Ureter (tissue), 1 donor: ENCODE results near the gene HUNK. TPM values are rescaled to one million over a fixed set of nuclear protein-coding genes. Genes with fewer than 3 reads are reported as not detected.

Source experiments
- DNase-seq: peaks from one replicate; pipeline ENCODE4 v3.0.0-alpha.2; 2020; ENCODE audit warnings: low spot score
- total RNA-seq: library from RNA; stranded (reverse); gene quantifications from one replicate; pipeline ENCODE4 v1.2.4, GENCODE V29; 2023
- donor health status: DM: yes; HTN: yes; CAD: no.

The HUNK gene
- total RNA-seq, 1 donor from 2014 or later: 4.5 TPM

DNA sequence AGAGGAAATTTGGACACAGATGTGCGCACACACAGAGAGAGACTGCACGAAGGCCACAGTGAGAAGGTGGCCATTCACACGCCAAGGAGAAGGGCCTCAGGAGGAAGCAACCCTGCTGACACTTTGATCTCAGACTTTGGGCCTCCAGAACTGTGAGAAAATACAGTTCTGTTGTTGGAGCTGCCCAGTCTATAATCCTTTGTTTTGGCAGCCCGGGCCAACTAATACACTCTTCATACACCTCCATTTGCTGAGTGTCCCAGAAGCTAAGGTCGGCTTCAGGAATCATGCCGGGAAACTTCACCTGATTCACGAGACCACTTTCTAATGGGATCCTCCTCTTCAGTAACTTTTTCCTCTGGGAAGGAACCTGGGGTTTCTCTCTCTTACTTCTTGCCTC lies 23.2 kb downstream of the HUNK start:
- no peak for DNase-seq

- DNase-seq: no peak
Observed at GRCh38 chr21:31897311-31897710, 24.5 kb downstream of the HUNK start.

- no peak for DNase-seq
Observed at GRCh38 chr21:31898933-31899630, 26.3 kb downstream of the HUNK start.

DNA sequence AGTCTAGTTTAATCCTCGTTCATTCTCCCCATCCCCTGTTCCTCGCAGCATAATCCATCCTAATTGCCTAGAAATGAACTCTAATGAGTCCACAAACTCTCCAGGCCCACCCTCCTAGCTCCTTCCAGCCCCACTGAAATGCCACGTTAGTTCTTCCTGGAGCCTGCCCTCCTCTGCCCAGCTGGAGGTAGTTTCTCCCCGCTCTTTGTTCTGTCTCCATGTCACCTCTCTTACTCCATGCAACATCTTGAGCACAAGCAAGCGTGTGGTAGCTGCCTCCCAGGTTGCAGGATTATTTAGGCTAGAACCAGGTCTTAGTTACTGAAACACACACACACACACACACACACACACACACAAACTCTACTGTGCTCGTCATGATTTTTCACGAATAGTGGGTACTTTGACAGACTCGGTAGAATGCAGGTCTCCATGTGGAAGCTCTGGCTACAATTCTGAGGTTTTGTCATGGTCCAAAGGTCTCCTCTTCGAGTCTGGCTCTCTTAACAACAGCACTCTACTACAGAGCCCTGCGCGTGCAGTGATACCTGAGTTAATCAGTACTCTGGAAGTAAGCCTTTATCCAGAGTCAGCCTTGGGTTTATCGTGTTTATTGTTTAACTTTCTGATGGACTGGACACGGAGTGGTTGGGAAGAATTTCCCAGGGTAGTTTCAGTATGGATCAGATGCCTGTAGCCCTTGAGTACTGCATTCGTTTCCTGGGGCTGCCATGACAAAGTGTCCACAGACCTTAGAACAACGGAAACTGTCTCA lies 27.5 kb downstream of the HUNK start:
- DNase-seq: no peak

DNA sequence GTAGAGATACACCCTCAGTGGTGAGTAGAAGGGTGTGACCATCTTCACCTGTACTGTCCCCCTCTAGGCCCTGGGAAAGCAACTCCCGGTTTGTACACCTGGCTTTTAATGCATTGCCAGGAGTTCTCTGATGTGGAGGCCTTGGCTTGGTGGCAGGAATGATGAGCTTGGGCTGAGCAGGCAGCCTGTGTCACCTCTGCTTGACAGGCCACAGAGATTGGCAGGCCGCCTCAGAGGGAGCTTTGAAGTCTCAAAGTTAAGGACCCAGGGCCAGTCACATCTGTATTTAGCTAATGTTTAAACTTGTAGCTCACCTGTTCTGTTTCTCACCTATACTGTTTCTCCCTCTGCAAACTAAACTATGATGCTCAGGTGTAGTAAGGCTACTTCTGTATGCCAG lies 28.5 kb downstream of the HUNK start:
- no peak for DNase-seq

GRCh38 chr21:31902438-31902837 lies 29.6 kb downstream of the HUNK start:
- DNase-seq: no peak

DNA sequence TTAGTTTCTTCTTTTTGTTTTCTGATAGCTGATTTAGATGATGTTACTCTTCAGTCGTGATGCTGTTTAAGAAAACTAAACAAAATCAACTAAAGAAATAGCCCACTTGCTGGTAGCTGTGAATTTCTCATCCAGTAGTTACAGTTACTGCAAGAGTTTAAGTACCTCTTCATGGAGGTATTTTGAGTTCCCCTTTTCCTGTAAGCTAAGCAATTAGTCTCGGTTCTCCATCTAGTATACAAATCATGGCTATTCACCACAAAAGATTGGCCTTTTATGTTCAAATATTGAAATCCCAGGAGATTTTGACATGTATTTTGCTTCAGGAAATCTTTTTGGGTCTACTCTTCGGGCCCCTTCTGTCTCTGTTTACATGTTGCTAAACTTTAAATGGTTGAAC lies 31.1 kb downstream of the HUNK start:
- DNase-seq: no peak

GRCh38 chr21:31905503-31906451 lies 33.0 kb downstream of the HUNK start:
- DNase-seq: no peak

DNA sequence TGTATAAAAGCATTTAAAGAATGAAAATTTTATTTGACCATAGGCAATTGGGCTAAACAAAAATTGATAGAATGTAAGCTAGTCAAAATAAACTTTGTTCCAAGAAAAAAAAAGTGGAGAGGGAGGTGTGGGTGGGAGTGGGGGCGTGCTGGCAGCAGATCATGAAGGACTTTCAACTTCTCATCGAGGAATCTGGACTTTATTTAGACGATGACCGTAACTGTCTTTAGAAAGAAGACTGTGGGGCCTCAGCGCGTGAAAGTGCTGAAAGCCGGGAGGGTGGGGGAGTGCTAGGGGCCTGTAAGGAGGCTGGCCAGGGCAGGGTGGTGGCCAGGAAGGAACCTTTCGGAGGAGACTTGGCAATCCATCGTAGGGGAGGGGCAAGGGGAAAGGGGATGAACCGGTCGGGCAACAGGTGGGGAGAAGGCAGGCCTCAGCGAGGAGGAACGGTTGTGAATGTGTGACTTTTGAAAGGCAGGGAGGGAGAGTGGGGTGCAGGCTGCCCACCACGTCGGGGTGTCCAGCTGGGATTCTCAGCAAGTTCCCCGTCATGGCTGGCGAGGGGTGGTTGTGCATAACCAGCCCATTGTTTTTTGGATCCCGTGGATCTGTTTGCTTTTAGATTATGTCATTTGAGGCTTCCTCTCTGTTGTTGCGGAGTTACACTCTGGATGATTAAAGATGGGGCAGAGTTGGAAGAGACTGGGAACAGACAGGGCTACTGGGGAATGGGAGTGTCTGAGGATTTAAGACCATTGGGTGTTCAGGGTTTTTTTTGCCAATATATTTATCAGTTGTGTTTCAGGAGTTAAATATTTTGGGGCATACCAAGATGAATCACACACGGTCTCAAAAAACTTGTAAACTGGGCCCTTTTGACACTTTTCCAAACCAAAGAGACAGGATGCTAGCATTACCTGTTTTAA lies 35.5 kb downstream of the HUNK start:
- no peak for DNase-seq

GRCh38 chr21:31909153-31910073 lies 36.6 kb downstream of the HUNK start:
- no peak for DNase-seq

- DNase-seq: no peak
Observed at GRCh38 chr21:31910074-31910470, 37.3 kb downstream of the HUNK start.

DNA sequence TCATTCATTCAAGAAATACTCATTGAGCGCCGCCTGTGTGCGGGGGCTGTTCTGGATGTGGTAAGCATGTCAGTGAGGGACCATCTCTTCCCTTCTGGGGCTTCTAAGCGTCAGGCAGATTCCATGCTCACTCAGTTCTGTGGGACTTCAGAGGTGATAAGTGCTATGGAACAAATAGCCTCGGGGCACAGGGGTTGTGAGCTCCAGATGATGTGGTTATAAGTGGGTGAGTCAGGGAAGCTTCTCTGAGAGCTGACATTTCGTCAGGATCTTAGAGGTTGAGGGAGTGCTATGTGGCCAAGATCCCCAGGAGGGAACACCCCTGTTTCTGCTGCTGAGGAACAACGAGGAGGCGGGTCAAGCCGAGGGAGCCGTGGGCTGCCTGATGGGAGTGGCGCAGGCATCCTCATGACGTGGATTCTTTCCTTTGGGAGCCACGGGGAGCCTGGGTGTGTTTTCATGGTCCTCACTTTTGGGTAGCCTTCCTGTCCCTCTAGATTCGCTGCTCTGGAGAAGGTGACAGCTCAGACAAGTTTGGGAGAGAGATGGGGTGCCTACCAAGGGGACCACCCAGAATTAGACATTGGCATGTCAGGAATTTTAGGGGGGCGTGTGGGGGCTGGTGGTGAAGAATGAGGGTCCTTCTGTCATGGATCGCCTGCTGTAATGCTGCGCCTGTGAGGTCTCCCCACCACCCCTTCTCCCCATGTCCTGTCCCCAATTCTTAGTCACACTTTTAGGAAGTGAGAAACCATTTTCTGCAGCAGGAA lies 38.5 kb downstream of the HUNK start:
- DNase-seq: no peak

DNA sequence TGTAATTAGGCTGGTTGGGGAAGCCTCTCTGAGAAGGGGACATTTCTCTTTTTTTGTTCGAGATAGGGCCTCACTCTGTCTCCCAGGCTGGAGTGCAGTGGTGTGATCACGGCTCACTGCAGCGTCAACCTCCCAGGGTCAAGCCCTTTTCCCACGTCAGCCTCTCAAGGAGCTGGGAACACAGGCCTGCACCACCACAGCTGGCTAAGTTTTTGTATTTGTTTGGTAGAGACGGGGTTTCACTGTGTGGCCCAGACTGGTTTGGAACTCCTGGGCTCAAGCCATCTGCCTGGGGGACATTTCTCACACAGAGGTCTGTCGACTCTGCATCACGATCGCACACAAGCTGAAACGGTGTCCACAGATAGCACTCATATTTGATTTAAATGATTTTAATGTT lies 39.7 kb downstream of the HUNK start:
- DNase-seq: no peak

DNA sequence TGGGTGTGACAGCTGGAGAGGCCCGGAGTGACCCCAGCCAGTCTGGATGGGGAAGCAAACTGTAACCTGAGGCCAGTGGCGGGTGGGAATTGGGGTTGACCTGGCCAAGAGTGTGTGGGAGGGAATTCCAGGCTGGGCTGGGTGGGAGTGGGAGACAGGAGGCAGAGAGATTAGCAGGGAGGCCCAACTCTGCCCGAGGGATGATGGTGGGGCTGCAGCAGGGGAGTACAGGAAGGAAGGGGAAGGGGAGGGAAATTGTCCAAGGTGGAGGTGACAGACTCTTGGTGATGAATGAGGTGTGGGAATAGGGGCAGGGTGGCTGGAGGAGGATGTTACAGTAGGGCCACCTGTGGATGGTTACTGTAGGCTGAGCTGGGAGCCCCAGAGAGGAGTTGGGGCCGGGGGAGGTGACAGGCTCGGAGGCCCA lies 40.4 kb downstream of the HUNK start:
- DNase-seq: no peak

DNA sequence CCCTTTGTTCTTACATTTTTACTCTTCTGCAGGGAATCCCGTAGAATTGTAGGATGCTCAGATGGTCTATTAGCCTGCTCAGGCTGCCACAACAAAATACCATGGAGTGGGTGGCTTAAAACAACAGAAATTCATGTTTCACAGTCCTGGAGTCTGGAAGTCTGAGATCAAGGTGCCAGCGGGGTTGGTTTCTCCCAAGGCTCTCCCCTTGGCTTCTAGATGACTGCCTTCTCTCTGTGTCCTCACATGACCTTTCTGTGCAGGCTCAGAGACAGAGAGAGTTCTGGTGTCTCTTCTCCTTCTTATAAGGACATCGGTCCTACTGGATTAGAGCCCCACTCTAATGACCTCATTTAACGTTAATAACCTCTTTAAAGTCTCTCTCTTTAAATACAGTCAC lies 41.7 kb downstream of the HUNK start:
- no peak for DNase-seq

GRCh38 chr21:31915566-31915965 lies 42.7 kb downstream of the HUNK start:
- DNase-seq: no peak

- no peak for DNase-seq
Observed at GRCh38 chr21:31917108-31917507, 44.3 kb downstream of the HUNK start.

GRCh38 chr21:31918250-31918775 lies 45.5 kb downstream of the HUNK start:
- DNase-seq: no peak

DNA sequence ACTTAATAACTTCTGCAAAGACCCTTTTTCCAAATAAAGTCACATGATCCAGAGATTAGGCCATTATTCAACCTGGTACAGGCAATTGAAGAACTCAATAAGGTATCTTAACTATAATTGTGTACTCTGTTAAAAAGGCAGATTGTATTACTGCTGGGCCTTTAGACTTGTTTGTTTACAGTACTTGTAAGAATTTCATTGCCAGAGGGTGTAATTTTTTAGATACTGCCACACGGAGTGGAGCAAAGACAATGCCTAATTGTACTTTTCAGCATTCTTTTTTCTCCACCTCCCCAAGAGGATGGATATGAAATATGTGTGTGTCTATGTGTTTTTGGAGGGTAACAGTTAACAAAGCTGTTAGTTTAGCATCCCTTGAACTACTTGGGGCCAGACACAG lies 47.5 kb downstream of the HUNK start:
- DNase-seq: no peak
